Measurements from ENCODE around the gene CCDC186.
"Not testable (repeated sequence)": the region's sequence is repeated elsewhere in the genome, so short reads cannot be mapped to it uniquely, and the experiment has no call there.

Gene CCDC186

GRCh38 chr10:114143160-114143559 lies 30.8 kb downstream of the CCDC186 start:
- TF ChIP-seq, protein P1, sequence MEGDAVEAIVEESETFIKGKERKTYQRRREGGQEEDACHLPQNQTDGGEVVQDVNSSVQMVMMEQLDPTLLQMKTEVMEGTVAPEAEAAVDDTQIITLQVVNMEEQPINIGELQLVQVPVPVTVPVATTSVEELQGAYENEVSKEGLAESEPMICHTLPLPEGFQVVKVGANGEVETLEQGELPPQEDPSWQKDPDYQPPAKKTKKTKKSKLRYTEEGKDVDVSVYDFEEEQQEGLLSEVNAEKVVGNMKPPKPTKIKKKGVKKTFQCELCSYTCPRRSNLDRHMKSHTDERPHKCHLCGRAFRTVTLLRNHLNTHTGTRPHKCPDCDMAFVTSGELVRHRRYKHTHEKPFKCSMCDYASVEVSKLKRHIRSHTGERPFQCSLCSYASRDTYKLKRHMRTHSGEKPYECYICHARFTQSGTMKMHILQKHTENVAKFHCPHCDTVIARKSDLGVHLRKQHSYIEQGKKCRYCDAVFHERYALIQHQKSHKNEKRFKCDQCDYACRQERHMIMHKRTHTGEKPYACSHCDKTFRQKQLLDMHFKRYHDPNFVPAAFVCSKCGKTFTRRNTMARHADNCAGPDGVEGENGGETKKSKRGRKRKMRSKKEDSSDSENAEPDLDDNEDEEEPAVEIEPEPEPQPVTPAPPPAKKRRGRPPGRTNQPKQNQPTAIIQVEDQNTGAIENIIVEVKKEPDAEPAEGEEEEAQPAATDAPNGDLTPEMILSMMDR (IDR thresholded peaks at IDR 0.05; ENCODE audit: extremely low read depth, missing control alignments): no peak
- no peak for DNase-seq (ENCODE audit: low spot score)

- TF ChIP-seq, protein P1 (IDR thresholded peaks at IDR 0.05; ENCODE audit: extremely low read depth, missing control alignments): no peak
- DNase-seq (ENCODE audit: low spot score): no peak
Measured at GRCh38 chr10:114142018-114142417, 32.0 kb downstream of the CCDC186 start.

- DNase-seq (ENCODE audit: low spot score): not testable (repeated sequence)
Measured at GRCh38 chr10:114140827-114141226, 33.2 kb downstream of the CCDC186 start.

GRCh38 chr10:114140036-114140435 lies 34.0 kb downstream of the CCDC186 start:
- TF ChIP-seq, protein P1 (IDR thresholded peaks at IDR 0.05; ENCODE audit: extremely low read depth, missing control alignments): no peak
- DNase-seq (ENCODE audit: low spot score): no peak

DNA sequence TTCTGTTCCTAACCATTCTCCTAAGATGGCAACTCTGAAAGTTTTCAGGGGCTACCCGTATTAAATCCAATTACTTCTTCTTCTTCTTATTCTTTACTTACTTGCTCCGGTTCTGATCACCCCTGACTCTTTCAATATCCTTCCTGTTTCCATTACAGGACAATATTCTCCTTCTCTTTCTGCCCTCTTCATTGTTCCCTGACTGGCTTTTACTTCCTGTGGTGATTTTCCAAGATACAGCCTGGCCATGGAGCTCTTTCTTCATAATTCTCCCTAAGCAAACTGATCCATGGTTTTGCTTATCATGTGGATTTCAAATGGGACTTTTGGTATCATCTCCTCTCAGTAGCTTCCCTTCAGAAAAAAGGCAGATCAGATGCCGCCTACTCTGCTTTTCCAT lies 35.4 kb downstream of the CCDC186 start:
- DNase-seq (ENCODE audit: low spot score): no peak
- TF ChIP-seq, protein P1 (IDR thresholded peaks at IDR 0.05; ENCODE audit: extremely low read depth, missing control alignments): no peak

- TF ChIP-seq, protein P1 (IDR thresholded peaks at IDR 0.05; ENCODE audit: extremely low read depth, missing control alignments): no peak
- no peak for DNase-seq (ENCODE audit: low spot score)
Measured at GRCh38 chr10:114135476-114135875, 38.5 kb downstream of the CCDC186 start.

DNA sequence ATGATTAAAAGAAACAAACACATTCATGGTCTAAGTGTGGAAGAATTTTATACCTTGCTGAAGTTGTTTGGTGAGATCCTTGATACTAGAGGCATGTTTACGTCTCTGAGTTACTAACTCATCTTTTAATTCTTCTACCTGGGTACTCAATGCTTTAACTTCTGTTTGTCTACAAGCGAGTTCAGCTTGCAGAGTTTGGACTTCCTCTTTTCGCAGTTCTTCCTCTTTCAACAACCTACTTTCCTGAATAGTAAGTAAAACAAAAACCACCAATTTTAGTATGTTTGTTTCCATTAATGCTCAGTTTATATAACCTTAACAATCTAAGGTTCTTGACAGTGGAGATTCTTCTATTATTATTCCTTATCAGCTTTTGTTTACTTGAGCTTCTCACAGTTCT lies 42.9 kb downstream of the CCDC186 start:
- TF ChIP-seq, protein P1 (IDR thresholded peaks at IDR 0.05; ENCODE audit: extremely low read depth, missing control alignments): no peak
- peak; percentile 17 for DNase-seq (ENCODE audit: low spot score)

DNA sequence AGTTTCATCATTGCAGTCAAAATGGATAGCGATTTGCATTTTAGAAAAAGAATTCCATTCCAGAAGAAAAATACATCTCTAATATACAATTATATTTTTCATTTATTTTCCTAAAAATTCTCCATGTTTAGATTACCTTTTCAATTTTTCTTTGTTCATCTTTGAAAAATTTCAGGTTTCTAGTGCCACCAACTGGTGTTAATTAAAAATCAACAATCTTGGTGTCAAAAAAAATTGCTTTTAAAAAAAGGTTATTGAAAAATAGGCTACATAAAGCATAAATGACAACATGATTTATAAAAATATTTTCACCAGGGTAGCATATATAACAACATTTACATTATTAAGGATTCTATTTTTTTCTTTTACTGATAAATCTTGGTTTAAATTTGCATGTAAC lies 53.0 kb downstream of the CCDC186 start:
- TF ChIP-seq, protein P1 (IDR thresholded peaks at IDR 0.05; ENCODE audit: extremely low read depth, missing control alignments): no peak
- no peak for DNase-seq (ENCODE audit: low spot score)

All from GM20000 (cell line).